ENCODE data around the gene TST. TPM values are rescaled to one million over a fixed set of nuclear protein-coding genes. Genes with fewer than 3 reads are reported as not detected.

TST gene
- total RNA-seq, 1 donor from 2014 or later, result 7.2 TPM

- CTCF ChIA-PET, result no interaction called here
- no peak for ATAC-seq (ENCODE audit: low read depth)
- TF ChIP-seq CTCF (IDR thresholded peaks at IDR 0.05), result no peak
- Mint-ChIP-seq H3K4me1 (no peaks in the 10 kb centered on the region), H3K4me3 (no peak overlapping the region), H3K27ac (no peak overlapping the region), H3K36me3 (ENCODE audit: low read depth) (no peaks in the 10 kb centered on the region), H3K9me3 (no peaks in the 10 kb centered on the region), H3K27me3 (peaks cover 21% of the 10 kb centered on the region)
- no peak for DNase-seq
- POLR2A ChIA-PET, result no interaction called here
- intact Hi-C loops (cut with micrococcal nuclease), result no loop called here
Observed at GRCh38 chr22:37001826-37002225, 17.4 kb downstream of the TST start.

- peaks cover 17% of the 10 kb centered on the region for H3K27me3 Mint-ChIP-seq
- H3K4me3 Mint-ChIP-seq, result no peak overlapping the region
- ChIA-PET POLR2A (interaction anchor here (0.6 kb wide), 1 partner anchor 12 kb away, joined by 3 read pairs; no protein-coding TSS in a partner anchor), CTCF (no interaction called here)
- H3K4me1 Mint-ChIP-seq, result no peaks in the 10 kb centered on the region
- DNase-seq (no peak), ATAC-seq (ENCODE audit: low read depth) (no peak)
- intact Hi-C loops (cut with micrococcal nuclease), result no loop called here
- TF ChIP-seq CTCF (IDR thresholded peaks at IDR 0.05), result no peak
- no peaks in the 10 kb centered on the region for H3K36me3 Mint-ChIP-seq (ENCODE audit: low read depth)
- H3K27ac Mint-ChIP-seq, result no peak overlapping the region
- no peaks in the 10 kb centered on the region for H3K9me3 Mint-ChIP-seq
Observed at GRCh38 chr22:37000676-37001534, 18.3 kb downstream of the TST start.

- no peak overlapping the region for H3K27ac Mint-ChIP-seq
- no peaks in the 10 kb centered on the region for H3K9me3 Mint-ChIP-seq
- intact Hi-C loops (cut with micrococcal nuclease), result no loop called here
- DNase-seq, result no peak
- CTCF ChIA-PET, result no interaction called here
- POLR2A ChIA-PET, result no interaction called here
- H3K4me3 Mint-ChIP-seq, result no peak overlapping the region
- H3K4me1 Mint-ChIP-seq, result no peaks in the 10 kb centered on the region
- no peaks in the 10 kb centered on the region for H3K36me3 Mint-ChIP-seq (ENCODE audit: low read depth)
- no peak for TF ChIP-seq CTCF (IDR thresholded peaks at IDR 0.05)
- peaks cover 17% of the 10 kb centered on the region for H3K27me3 Mint-ChIP-seq
- ATAC-seq (ENCODE audit: low read depth), result no peak
Observed at GRCh38 chr22:36999463-36999862, 19.8 kb downstream of the TST start.

GRCh38 chr22:36998620-36999351 is 20.5 kb downstream of the TST start:
- intact Hi-C loops (cut with micrococcal nuclease), result no loop called here
- H3K4me1 Mint-ChIP-seq, result no peaks in the 10 kb centered on the region
- H3K9me3 Mint-ChIP-seq, result no peaks in the 10 kb centered on the region
- POLR2A ChIA-PET, result no interaction called here
- CTCF ChIA-PET, result interaction anchor here (0.7 to 1.1 kb wide), 2 partner anchors 9 to 935 kb away, joined by 3 read pairs; a partner anchor contains a TSS
- no peak overlapping the region for H3K27ac Mint-ChIP-seq
- no peak overlapping the region for H3K4me3 Mint-ChIP-seq
- no peaks in the 10 kb centered on the region for H3K36me3 Mint-ChIP-seq (ENCODE audit: low read depth)
- DNase-seq, result no peak
- no peak for ATAC-seq (ENCODE audit: low read depth)
- TF ChIP-seq CTCF (IDR thresholded peaks at IDR 0.05), result no peak
- peaks cover 17% of the 10 kb centered on the region for H3K27me3 Mint-ChIP-seq

- POLR2A ChIA-PET, result no interaction called here
- intact Hi-C loops (cut with micrococcal nuclease), result no loop called here
- no peak for TF ChIP-seq CTCF (IDR thresholded peaks at IDR 0.05)
- no peak for ATAC-seq (ENCODE audit: low read depth)
- H3K9me3 Mint-ChIP-seq, result no peaks in the 10 kb centered on the region
- no peak overlapping the region for H3K27ac Mint-ChIP-seq
- peaks cover 10% of the 10 kb centered on the region for H3K27me3 Mint-ChIP-seq
- H3K4me3 Mint-ChIP-seq, result no peak overlapping the region
- no peaks in the 10 kb centered on the region for H3K36me3 Mint-ChIP-seq (ENCODE audit: low read depth)
- CTCF ChIA-PET, result interaction anchor here (1.1 kb wide), 1 partner anchor 936 kb away, joined by 3 read pairs; no protein-coding TSS in a partner anchor
- H3K4me1 Mint-ChIP-seq, result no peaks in the 10 kb centered on the region
- no peak for DNase-seq
Observed at GRCh38 chr22:36997746-36998145, 21.5 kb downstream of the TST start.
